GM12864 (cell line): ENCODE results near the gene HOOK2.

Experiments used
- DNase-seq: peaks from one replicate; pipeline ENCODE4 v3.0.0-alpha.2; 2011; ENCODE audit warnings: low read depth
- H3K4me3 ChIP-seq: 2 replicates; pipeline ENCODE4 v1.5.1; 2011; ENCODE audit warnings: mild to moderate bottlenecking, low read depth, low read length, control low read depth
- TF ChIP-seq, protein P1 (sequence below): IDR thresholded peaks from 2 replicates; pipeline ENCODE4 v1.5.1; 2011; ENCODE audit warnings: low read depth, mild to moderate bottlenecking, moderate library complexity, low read length, control low read depth, inconsistent platforms; ENCODE audit errors: missing control alignments

HOOK2 gene

GRCh38 chr19:12749938-12750521 lies 25.3 kb downstream of the HOOK2 start:
- DNase-seq, result no peak
- H3K4me3 ChIP-seq, result no peak overlapping the region

DNA sequence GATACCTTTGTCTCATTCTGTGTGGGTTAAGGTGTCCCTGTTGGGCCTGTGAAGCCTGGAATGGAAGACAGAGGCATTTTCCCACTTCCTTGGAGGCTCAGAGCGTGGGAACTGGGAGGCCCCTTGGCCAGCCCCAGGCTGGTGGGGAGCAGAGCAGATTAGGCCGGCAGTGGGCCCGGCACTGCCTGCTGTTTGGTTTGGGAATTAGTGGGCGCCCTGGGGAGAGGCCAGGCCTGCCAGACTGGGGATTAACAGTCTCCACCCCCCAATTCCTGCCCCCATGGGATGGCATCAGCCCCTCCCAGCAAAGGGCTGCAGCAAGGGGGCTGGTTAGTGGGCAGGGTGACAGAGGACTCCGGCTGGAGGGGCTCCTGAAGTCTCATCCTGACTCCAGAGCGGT lies 26.9 kb downstream of the HOOK2 start:
- H3K4me3 ChIP-seq, result no peak overlapping the region
- DNase-seq, result no peak
- TF ChIP-seq, protein P1, sequence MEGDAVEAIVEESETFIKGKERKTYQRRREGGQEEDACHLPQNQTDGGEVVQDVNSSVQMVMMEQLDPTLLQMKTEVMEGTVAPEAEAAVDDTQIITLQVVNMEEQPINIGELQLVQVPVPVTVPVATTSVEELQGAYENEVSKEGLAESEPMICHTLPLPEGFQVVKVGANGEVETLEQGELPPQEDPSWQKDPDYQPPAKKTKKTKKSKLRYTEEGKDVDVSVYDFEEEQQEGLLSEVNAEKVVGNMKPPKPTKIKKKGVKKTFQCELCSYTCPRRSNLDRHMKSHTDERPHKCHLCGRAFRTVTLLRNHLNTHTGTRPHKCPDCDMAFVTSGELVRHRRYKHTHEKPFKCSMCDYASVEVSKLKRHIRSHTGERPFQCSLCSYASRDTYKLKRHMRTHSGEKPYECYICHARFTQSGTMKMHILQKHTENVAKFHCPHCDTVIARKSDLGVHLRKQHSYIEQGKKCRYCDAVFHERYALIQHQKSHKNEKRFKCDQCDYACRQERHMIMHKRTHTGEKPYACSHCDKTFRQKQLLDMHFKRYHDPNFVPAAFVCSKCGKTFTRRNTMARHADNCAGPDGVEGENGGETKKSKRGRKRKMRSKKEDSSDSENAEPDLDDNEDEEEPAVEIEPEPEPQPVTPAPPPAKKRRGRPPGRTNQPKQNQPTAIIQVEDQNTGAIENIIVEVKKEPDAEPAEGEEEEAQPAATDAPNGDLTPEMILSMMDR, result no peak

More at GRCh38 chr19:12749938-12750521, 25.3 kb downstream of the HOOK2 start:
- TF ChIP-seq, protein P1, result no peak

DNA sequence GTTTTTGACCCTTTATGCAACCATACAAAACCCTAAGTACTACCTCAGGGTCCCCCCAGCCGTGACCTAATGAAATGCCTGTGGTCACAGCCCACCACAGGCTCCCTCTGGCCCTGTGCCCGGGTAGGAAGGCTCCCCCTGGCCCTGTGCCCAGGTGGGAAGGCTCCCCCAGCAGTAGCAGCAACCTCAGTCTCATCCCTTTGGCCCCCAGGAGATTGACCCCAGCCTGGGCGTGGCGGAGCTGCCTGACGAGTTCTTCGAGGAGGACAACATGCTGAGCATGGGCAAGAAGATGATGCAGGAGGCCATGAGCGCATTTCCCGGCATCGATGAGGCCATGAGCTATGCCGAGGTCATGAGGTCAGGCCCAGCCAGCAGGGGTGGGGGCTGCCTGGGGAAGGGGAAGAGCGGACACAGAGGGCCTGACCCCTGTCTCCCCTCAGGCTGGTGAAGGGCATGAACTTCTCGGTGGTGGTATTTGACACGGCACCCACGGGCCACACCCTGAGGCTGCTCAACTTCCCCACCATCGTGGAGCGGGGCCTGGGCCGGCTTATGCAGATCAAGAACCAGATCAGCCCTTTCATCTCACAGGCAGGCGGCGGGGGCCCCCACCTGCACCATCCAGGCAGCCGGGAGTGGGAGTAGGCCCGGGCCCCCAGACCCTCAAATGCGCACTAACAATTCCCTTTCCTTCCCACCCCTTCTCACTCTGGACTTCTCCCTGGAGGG lies 30.0 kb downstream of the HOOK2 start:
- no peak for DNase-seq
- TF ChIP-seq, protein P1, result no peak
- no peak overlapping the region for H3K4me3 ChIP-seq

DNA sequence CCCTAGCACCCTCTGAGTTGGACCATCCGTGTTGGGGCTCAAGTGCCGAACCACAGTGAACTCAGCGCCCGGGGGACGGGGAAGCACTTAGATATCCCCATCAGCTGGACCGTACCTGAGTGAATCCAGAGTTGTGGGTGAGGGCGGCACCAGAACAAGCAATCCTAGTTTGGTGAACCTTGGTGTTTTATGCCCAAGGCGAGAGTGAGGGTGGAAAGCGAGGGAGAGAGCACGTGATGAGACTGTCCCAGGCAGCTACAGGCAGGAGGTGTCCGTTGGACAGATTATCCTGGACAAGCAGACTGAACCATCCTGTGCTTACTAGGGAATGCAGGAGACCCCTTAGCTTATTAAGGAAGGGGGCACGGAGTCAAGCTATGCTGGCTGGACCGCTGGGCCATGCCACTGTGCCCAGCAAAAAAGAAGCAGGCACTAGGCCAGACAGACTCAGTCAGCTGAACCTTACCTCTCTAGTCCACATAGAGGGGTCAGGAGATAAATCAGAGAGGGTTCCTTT lies 37.5 kb downstream of the HOOK2 start:
- TF ChIP-seq, protein P1, result no peak
- DNase-seq, result no peak
- H3K4me3 ChIP-seq, result peak overlapping the region; percentile 83

- TF ChIP-seq, protein P1, result no peak
- H3K4me3 ChIP-seq, result peak within 1 kb of the TSS; percentile 83
- DNase-seq, result peak; percentile 95
Measured at GRCh38 chr19:12736995-12737834, 38.1 kb downstream of the HOOK2 start, which contains the start of gene GET3. Gene GET3 (plus strand): TSS chr19:12737497. CDS start chr19:12737506, 9 bp downstream.

DNA sequence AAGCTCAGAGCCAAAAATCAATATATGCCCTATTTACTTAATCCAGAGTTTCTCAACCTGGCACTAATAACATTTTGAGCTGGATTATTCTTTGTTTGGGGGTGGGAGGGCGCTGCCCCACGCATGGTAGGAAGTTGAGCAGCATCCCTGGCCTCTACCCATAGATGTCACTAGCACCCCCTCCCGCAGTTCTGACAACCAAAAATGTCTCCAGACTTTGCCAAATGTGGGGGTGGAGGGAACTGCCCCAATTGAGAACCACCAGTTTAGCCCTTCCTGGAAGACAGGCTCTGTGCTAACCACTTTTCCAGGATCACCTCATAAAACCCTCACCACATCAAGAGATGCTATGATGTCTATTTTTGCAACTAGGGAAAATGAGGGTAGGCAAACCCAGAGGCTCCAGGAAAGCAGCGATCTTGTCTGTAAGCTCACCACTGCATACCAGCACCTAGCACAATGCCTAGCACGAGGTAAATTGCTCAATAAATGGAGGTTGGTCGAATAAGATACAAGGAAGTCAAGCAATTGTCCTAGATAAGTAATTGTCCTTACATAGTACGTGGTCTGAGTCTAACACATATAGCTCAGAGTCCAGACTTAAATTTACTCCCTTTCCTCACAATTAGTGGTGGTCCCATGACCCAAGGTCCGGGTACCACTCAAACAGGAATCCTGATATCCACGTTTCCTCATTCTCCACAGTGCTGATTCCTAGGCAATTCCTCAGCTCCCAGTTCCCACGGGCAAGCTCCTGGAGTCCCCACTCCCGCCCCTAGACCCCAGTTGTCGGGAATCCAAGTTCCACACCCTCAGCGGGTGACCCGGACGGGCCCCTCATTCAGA lies 41.8 kb downstream of the HOOK2 start:
- peak overlapping the region; percentile 98 for H3K4me3 ChIP-seq
- TF ChIP-seq, protein P1, result peak; percentile 67
- DNase-seq, result no peak
